Neuron (in vitro differentiated cells): ENCODE measurements around the gene MVK.
"Not testable (repeated sequence)": the region's sequence is repeated elsewhere in the genome, so short reads cannot be mapped to it uniquely, and the experiment has no call there.

ENCODE experiments used
- H2AFZ ChIP-seq: one replicate; pipeline ENCODE4 v1.6.1; 2013; ENCODE audit warnings: low read depth, mild to moderate bottlenecking, inconsistent platforms, low read length, moderate library complexity
- H3K27me3 ChIP-seq: one replicate; pipeline ENCODE4 v1.6.1; 2013; ENCODE audit warnings: low read length; ENCODE audit not compliant: insufficient read depth
- H3K36me3 ChIP-seq: one replicate; pipeline ENCODE4 v1.6.1; 2013; ENCODE audit warnings: low read length; ENCODE audit not compliant: insufficient read depth
- H3K4me1 ChIP-seq: one replicate; pipeline ENCODE4 v1.6.1; 2013; ENCODE audit warnings: low read length; ENCODE audit not compliant: insufficient read depth
- H3K4me3 ChIP-seq: 2 replicates; pipeline ENCODE4 v1.5.1; 2013; ENCODE audit warnings: mild to moderate bottlenecking, low read length, moderate library complexity
- H3K9me3 ChIP-seq: one replicate; pipeline ENCODE4 v1.6.1; 2013; ENCODE audit warnings: low read length

Gene MVK

GRCh38 chr12:109602132-109602531 is 28.5 kb downstream of the MVK start:
- not testable (repeated sequence) for H2AFZ ChIP-seq, H3K4me3 ChIP-seq, H3K9me3 ChIP-seq, H3K36me3 ChIP-seq, H3K27me3 ChIP-seq
- peaks cover 41% of the 10 kb centered on the region for H3K4me1 ChIP-seq

- Histone ChIP-seq H3K4me3 (no peak overlapping the region), H2AFZ (no peak overlapping the region), H3K36me3 (no peaks in the 10 kb centered on the region), H3K27me3 (no peaks in the 10 kb centered on the region), H3K9me3 (no peaks in the 10 kb centered on the region), H3K4me1 (peaks cover 43% of the 10 kb centered on the region)
Observed at GRCh38 chr12:109604132-109604585, 30.6 kb downstream of the MVK start.

GRCh38 chr12:109605016-109605415 is 31.4 kb downstream of the MVK start:
- no peak overlapping the region for H2AFZ ChIP-seq
- no peak overlapping the region for H3K4me3 ChIP-seq
- H3K9me3 ChIP-seq, result no peaks in the 10 kb centered on the region
- peaks cover 43% of the 10 kb centered on the region for H3K4me1 ChIP-seq
- no peaks in the 10 kb centered on the region for H3K27me3 ChIP-seq
- H3K36me3 ChIP-seq, result no peaks in the 10 kb centered on the region

GRCh38 chr12:109605599-109606228 is 32.1 kb downstream of the MVK start:
- H3K9me3 ChIP-seq, result no peaks in the 10 kb centered on the region
- H3K4me1 ChIP-seq, result peaks cover 43% of the 10 kb centered on the region
- no peaks in the 10 kb centered on the region for H3K36me3 ChIP-seq
- no peak overlapping the region for H3K4me3 ChIP-seq
- no peak overlapping the region for H2AFZ ChIP-seq
- H3K27me3 ChIP-seq, result peaks cover 3% of the 10 kb centered on the region

- Histone ChIP-seq H2AFZ (no peak overlapping the region), H3K4me3 (peak overlapping the region; percentile 10), H3K27me3 (peaks cover 6% of the 10 kb centered on the region), H3K4me1 (peaks cover 43% of the 10 kb centered on the region), H3K36me3 (no peaks in the 10 kb centered on the region), H3K9me3 (no peaks in the 10 kb centered on the region)
Observed at GRCh38 chr12:109606320-109607028, 32.9 kb downstream of the MVK start.

- Histone ChIP-seq H3K9me3 (no peaks in the 10 kb centered on the region), H2AFZ (no peak overlapping the region), H3K4me1 (peaks cover 39% of the 10 kb centered on the region), H3K36me3 (no peaks in the 10 kb centered on the region), H3K4me3 (no peak overlapping the region), H3K27me3 (peaks cover 6% of the 10 kb centered on the region)
Observed at GRCh38 chr12:109607618-109608017, 34.0 kb downstream of the MVK start.

- no peaks in the 10 kb centered on the region for H3K36me3 ChIP-seq
- peaks cover 12% of the 10 kb centered on the region for H3K27me3 ChIP-seq
- H3K4me1 ChIP-seq, result peaks cover 34% of the 10 kb centered on the region
- no peak overlapping the region for H3K4me3 ChIP-seq
- H2AFZ ChIP-seq, result no peak overlapping the region
- no peaks in the 10 kb centered on the region for H3K9me3 ChIP-seq
Observed at GRCh38 chr12:109608270-109608669, 34.7 kb downstream of the MVK start.

GRCh38 chr12:109608793-109609192 is 35.2 kb downstream of the MVK start:
- peaks cover 40% of the 10 kb centered on the region for H3K4me1 ChIP-seq
- H3K27me3 ChIP-seq, result peaks cover 17% of the 10 kb centered on the region
- H3K4me3 ChIP-seq, result no peak overlapping the region

GRCh38 chr12:109609342-109609741 is 35.7 kb downstream of the MVK start:
- Histone ChIP-seq H3K36me3 (no peaks in the 10 kb centered on the region), H3K4me3 (no peak overlapping the region), H2AFZ (no peak overlapping the region), H3K9me3 (no peaks in the 10 kb centered on the region), H3K4me1 (peaks cover 42% of the 10 kb centered on the region), H3K27me3 (peaks cover 19% of the 10 kb centered on the region)

More at GRCh38 chr12:109608793-109609192, 35.2 kb downstream of the MVK start:
- no peaks in the 10 kb centered on the region for H3K9me3 ChIP-seq
- H3K36me3 ChIP-seq, result no peaks in the 10 kb centered on the region
- H2AFZ ChIP-seq, result no peak overlapping the region

- no peaks in the 10 kb centered on the region for H3K9me3 ChIP-seq
- peaks cover 23% of the 10 kb centered on the region for H3K27me3 ChIP-seq
- peaks cover 35% of the 10 kb centered on the region for H3K4me1 ChIP-seq
- H3K36me3 ChIP-seq, result no peaks in the 10 kb centered on the region
- H3K4me3 ChIP-seq, result no peak overlapping the region
- H2AFZ ChIP-seq, result no peak overlapping the region
Observed at GRCh38 chr12:109610523-109610922, 36.9 kb downstream of the MVK start.

GRCh38 chr12:109611223-109611622 is 37.6 kb downstream of the MVK start:
- Histone ChIP-seq H3K36me3 (no peaks in the 10 kb centered on the region), H2AFZ (no peak overlapping the region), H3K9me3 (no peaks in the 10 kb centered on the region), H3K27me3 (peaks cover 30% of the 10 kb centered on the region), H3K4me1 (peaks cover 28% of the 10 kb centered on the region), H3K4me3 (no peak overlapping the region)

GRCh38 chr12:109612003-109612402 is 38.4 kb downstream of the MVK start:
- H3K27me3 ChIP-seq, result peaks cover 37% of the 10 kb centered on the region
- H3K36me3 ChIP-seq, result no peaks in the 10 kb centered on the region

GRCh38 chr12:109612975-109613502 is 39.4 kb downstream of the MVK start:
- peaks cover 41% of the 10 kb centered on the region for H3K27me3 ChIP-seq
- no peak overlapping the region for H3K4me3 ChIP-seq

More at GRCh38 chr12:109612003-109612402, 38.4 kb downstream of the MVK start:
- H3K4me3 ChIP-seq, result no peak overlapping the region
- H3K9me3 ChIP-seq, result no peaks in the 10 kb centered on the region
- H3K4me1 ChIP-seq, result peaks cover 22% of the 10 kb centered on the region
- H2AFZ ChIP-seq, result no peak overlapping the region

More at GRCh38 chr12:109612975-109613502, 39.4 kb downstream of the MVK start:
- no peaks in the 10 kb centered on the region for H3K9me3 ChIP-seq
- no peak overlapping the region for H2AFZ ChIP-seq
- peaks cover 12% of the 10 kb centered on the region for H3K4me1 ChIP-seq
- no peaks in the 10 kb centered on the region for H3K36me3 ChIP-seq
